ENCODE measurements around the gene SLAMF6. TPM values are rescaled to one million over a fixed set of nuclear protein-coding genes. Genes with fewer than 3 reads are reported as not detected.
A peak's percentile ranks its signal among the peaks of the same experiment; 100 is the strongest.

SLAMF6 gene
- total RNA-seq, 1 experiment from 2014 or later, result not detected

DNA sequence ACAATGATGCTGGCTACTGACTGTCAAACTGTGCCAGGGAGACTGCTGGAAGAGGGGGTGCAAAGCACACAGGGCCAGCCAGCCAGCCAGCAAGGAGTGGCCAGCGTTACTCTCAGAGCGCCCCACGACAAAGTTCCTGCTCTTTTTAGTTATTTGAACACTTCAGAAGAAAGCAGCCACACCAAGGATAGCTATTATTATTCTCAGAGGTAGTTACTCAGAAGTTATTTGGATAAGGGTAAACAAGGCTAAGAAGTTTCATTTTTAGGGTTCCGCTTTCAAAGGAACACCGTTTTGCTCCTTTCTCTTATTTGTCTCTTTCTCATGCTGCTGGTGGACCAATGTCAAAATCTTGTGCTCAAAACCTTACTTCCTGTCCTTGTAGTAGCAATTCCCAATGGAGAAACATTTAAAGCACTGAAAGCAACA is 62.8 kb downstream of the SLAMF6 start:
- Histone ChIP-seq H3K27me3 (replicated peaks) (no peaks in the 10 kb centered on the region), H3K36me3 (no peaks in the 10 kb centered on the region), H3K9me3 (replicated peaks) (no peaks in the 10 kb centered on the region), H3K4me1 (replicated peaks) (peaks cover 50% of the 10 kb centered on the region), H3K27ac (peak overlapping the region; percentile 92), H3K4me3 (no peak overlapping the region)
- DNase-seq (ENCODE audit: low read depth in 1 of 2, low spot score in 2 of 2), result no peak

DNA sequence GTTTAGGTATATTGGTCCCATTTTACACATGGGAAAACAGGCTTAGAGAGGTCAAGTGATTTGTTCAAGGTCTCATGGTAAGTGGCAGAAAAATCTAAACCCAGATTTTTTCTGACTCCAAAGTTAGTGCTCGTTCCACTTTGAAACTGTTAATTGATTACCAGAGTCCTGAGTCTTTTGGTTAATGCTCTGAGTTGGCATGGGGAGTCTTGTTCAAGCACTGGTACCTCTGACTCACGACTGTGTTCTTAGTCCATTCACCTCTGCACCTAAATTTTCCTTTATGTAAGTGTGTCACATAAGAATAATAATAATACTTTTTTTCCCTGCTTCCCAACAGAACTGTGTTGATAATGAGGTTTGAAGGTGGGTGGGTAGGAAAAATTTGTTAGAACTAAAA is 63.4 kb downstream of the SLAMF6 start:
- Histone ChIP-seq H3K4me1 (replicated peaks) (peaks cover 50% of the 10 kb centered on the region), H3K4me3 (no peak overlapping the region), H3K9me3 (replicated peaks) (no peaks in the 10 kb centered on the region), H3K36me3 (no peaks in the 10 kb centered on the region), H3K27ac (peak overlapping the region; percentile 92), H3K27me3 (replicated peaks) (no peaks in the 10 kb centered on the region)
- no peak for DNase-seq (ENCODE audit: low read depth in 1 of 2, low spot score in 2 of 2)

DNA sequence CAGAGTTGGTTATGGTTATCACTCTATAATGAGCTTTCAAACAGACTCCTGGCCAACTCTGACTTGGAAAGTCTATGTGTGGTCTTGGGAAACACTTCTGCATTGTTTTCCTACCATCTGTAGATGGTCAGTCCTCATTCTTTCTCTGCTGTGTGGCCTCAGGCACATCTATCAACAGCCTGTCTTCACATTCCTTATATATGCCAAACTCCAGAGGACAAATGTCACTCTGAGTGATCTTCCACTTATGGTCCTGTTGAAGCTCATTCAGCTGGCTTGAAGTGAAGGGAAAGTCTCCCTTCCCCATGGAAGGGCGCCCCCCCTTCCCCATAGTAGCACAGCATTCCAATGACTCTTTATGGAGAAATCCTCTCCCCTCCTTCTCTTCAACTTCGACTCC is 64.0 kb downstream of the SLAMF6 start:
- DNase-seq (ENCODE audit: low read depth in 1 of 2, low spot score in 2 of 2), result peak; percentile 77 to 96
- no peaks in the 10 kb centered on the region for H3K36me3 ChIP-seq
- no peaks in the 10 kb centered on the region for H3K9me3 ChIP-seq (replicated peaks)
- H3K4me3 ChIP-seq, result no peak overlapping the region
- no peaks in the 10 kb centered on the region for H3K27me3 ChIP-seq (replicated peaks)
- H3K27ac ChIP-seq, result peak overlapping the region; percentile 92
- H3K4me1 ChIP-seq (replicated peaks), result peaks cover 50% of the 10 kb centered on the region

DNA sequence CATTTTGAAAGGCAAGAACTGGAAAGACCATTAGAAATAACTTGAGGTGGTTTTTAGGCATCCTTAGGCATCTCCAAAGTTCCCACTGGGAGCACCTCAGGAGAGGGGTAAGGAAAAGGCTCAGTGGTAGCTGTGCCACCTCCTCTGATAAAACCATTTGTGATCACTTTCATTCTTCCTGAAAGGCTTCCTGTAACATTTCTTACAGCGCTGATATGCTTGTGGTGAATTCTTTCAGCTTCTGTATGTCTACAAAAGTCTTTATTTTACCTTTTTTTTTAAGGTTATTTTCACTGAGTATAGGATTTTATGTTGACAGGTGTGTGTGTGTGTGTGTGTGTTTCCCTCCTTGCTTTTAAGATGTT is 67.9 kb downstream of the SLAMF6 start:
- Histone ChIP-seq H3K36me3 (no peaks in the 10 kb centered on the region), H3K4me1 (replicated peaks) (peaks cover 35% of the 10 kb centered on the region), H3K27me3 (replicated peaks) (no peaks in the 10 kb centered on the region), H3K27ac (no peak overlapping the region), H3K9me3 (replicated peaks) (no peaks in the 10 kb centered on the region), H3K4me3 (no peak overlapping the region)
- no peak for DNase-seq (ENCODE audit: low read depth in 1 of 2, low spot score in 2 of 2)

DNA sequence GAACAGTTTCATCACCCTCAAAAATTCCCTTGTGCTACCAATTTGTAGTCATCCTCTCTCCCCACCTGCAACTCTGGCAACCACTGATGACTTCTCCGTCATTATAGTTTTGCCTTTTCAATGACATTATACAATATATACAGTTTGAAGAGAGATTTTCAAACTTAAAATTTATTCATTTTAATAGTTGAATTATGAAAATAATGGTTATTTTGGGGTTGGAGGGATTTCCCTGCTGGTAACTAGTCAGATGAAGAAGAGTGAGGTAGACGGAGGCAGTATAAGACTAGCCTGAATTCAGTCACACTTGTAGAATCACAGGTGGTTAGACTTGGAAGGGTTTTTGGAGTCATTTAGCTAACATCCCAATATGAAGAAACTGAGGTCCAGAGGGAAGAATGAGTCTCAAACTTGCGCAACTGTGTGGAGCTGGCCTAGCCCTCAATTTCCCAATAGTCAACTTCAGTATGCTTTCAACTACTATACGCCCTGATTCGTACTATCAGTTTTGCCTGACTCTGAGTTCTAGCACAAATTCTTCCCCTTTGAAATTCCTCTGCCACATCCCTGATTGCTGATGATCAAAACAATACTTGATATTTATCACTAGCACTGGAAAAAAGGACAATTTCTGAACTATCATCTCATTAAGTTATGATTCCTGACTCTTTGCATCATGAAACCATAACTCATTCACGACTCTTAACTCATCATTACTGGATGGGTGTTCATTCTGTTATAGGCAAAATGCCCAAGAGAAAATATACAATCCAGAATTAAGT is 68.5 kb downstream of the SLAMF6 start:
- no peaks in the 10 kb centered on the region for H3K27me3 ChIP-seq (replicated peaks)

DNA sequence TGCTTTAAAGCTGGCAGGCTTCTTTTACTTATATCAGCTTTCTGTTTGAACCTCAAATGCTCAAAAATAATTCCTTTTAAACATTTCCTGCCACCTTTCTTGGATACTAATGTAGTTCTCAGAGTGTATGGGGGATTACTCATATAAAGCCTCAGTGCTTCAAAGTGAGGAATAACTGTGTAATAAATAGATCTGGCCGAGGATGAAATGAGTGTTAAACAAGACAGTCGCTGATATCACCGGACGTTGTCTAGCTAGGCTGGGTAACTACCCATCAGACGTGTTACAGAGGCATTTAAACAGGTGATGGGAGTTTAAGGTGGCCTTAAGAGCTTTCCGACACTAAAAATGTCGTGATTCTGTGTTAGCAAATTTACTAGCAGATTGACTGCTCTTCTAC is 69.6 kb downstream of the SLAMF6 start:
- no peak overlapping the region for H3K27ac ChIP-seq
- H3K4me3 ChIP-seq, result no peak overlapping the region
- no peaks in the 10 kb centered on the region for H3K9me3 ChIP-seq (replicated peaks)
- no peaks in the 10 kb centered on the region for H3K36me3 ChIP-seq
- no peaks in the 10 kb centered on the region for H3K27me3 ChIP-seq (replicated peaks)
- H3K4me1 ChIP-seq (replicated peaks), result peaks cover 19% of the 10 kb centered on the region
- DNase-seq (ENCODE audit: low read depth in 1 of 2, low spot score in 2 of 2), result no peak

More for the DNA sequence above, 68.5 kb downstream of the SLAMF6 start:
- H3K4me3 ChIP-seq, result no peak overlapping the region
- no peak for DNase-seq (ENCODE audit: low read depth in 1 of 2, low spot score in 2 of 2)
- H3K9me3 ChIP-seq (replicated peaks), result no peaks in the 10 kb centered on the region
- H3K4me1 ChIP-seq (replicated peaks), result peaks cover 29% of the 10 kb centered on the region
- no peak overlapping the region for H3K27ac ChIP-seq
- no peaks in the 10 kb centered on the region for H3K36me3 ChIP-seq

DNA sequence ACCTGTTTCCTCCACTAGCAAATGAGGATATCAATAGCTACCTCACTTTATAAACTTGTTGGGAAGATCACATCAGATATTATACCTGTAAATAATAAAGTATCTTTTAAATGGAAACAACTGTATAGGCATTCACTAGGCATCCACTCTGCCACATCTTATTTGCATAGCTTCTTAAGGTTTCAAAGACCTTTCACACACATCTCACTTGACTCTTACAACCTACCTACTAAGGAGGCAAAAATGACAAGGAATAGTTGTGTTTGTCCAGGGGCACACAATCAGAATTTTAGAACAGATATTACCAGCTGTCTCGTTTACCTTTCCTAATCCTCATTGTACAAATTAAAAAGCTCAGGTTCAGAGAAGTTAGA is 71.2 kb downstream of the SLAMF6 start:
- Histone ChIP-seq H3K27me3 (replicated peaks) (no peaks in the 10 kb centered on the region), H3K4me1 (replicated peaks) (peaks cover 18% of the 10 kb centered on the region), H3K9me3 (replicated peaks) (no peaks in the 10 kb centered on the region), H3K27ac (no peak overlapping the region), H3K36me3 (no peaks in the 10 kb centered on the region), H3K4me3 (no peak overlapping the region)
- no peak for DNase-seq (ENCODE audit: low read depth in 1 of 2, low spot score in 2 of 2)

DNA sequence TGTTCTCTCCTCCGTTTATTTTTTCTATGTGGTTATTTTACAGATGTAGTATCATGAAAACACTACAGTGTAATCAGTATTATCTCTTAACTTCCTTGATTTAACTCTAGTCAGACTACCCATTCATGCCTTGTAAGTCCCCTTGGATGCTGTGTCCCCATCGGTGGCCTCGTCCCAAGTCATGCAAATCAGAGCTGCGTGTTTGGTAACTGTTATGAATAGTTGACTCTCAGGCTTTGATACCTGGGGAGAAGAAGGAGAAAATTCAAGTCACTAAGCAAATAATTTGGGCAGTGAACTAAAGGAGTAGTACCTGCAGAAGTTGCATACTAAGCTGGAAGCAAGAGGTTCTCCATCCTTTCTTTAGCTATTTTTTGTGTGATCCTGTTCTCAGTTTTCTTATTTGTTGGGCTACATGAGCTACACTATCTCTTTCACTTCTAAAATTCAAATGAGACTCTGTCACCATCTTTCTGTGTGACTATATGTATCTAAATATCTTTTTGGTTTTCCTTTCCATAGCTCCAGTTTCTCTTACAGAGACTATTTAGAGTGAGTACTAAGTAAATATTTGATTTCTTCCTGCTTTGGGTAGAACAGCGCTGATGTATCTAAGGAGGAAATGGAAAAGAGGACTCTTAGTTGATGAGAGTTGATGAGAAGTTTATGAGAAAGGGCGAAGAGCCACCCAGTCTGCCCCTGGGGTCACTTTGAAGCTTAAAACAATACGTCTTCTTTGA is 71.8 kb downstream of the SLAMF6 start:
- Histone ChIP-seq H3K4me3 (no peak overlapping the region), H3K27ac (no peak overlapping the region), H3K4me1 (replicated peaks) (peaks cover 22% of the 10 kb centered on the region), H3K36me3 (no peaks in the 10 kb centered on the region), H3K27me3 (replicated peaks) (no peaks in the 10 kb centered on the region), H3K9me3 (replicated peaks) (no peaks in the 10 kb centered on the region)
- no peak for DNase-seq (ENCODE audit: low read depth in 1 of 2, low spot score in 2 of 2)

DNA sequence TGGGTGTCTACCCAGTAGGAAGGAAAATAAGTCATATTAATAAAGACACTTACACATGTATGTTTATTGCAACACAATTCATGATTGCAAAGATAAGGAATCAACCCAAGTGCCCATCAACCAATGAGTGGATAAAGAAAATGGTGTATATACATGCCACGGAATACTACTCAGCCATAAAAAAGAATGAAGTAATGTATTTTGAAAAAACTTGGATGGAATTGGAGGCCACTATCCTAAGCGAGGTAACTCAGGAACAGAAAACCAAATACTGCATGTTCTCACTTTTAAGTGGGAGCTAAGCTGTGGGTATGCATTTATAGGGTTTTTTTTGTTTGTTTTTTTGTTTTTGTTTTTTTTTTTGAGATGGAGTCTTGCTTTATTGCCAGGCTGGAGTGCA is 73.6 kb downstream of the SLAMF6 start:
- Histone ChIP-seq H3K27me3 (replicated peaks) (no peaks in the 10 kb centered on the region), H3K9me3 (replicated peaks) (no peaks in the 10 kb centered on the region), H3K4me3 (no peak overlapping the region)

DNA sequence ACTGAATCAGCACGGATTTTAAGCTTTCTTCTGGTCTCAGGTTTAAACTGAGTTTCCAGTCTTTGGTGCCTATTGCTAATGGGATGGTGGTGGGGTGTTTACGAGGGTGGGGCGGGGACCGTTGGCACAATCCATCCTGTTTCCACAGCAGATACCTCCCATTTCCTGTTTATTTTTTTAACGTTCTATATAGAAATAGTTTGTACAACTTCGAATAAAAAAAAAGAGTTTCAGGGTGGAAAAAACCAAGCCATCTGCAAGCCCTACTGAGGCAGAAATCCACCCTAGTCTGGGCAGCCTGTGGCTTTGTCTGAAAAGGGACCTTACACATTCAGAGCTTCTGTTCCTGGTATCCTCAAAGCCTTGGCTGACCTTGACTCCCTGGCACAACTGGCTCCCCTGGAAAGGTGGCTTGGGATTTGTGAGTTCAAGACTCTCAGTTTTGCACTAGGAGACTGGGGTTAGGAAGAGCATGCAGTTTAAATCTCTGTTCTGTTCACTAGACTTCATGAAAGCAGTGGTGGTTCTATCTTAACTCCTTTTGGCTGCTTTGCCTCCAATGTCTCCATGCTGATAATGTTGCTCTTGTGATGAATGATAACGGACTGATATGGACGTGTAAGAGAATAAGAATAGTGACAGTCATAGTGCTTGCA is 76.0 kb downstream of the SLAMF6 start:
- no peak for DNase-seq (ENCODE audit: low read depth in 1 of 2, low spot score in 2 of 2)
- Histone ChIP-seq H3K36me3 (no peaks in the 10 kb centered on the region), H3K27ac (peak overlapping the region; percentile 9; the same call in 1 of the 2 replicates), H3K4me1 (replicated peaks) (peaks cover 29% of the 10 kb centered on the region), H3K27me3 (replicated peaks) (no peaks in the 10 kb centered on the region), H3K4me3 (no peak overlapping the region), H3K9me3 (replicated peaks) (no peaks in the 10 kb centered on the region)

More for the DNA sequence above, 73.6 kb downstream of the SLAMF6 start:
- Histone ChIP-seq H3K27ac (no peak overlapping the region), H3K4me1 (replicated peaks) (peaks cover 22% of the 10 kb centered on the region), H3K36me3 (no peaks in the 10 kb centered on the region)
- no peak for DNase-seq (ENCODE audit: low read depth in 1 of 2, low spot score in 2 of 2)

DNA sequence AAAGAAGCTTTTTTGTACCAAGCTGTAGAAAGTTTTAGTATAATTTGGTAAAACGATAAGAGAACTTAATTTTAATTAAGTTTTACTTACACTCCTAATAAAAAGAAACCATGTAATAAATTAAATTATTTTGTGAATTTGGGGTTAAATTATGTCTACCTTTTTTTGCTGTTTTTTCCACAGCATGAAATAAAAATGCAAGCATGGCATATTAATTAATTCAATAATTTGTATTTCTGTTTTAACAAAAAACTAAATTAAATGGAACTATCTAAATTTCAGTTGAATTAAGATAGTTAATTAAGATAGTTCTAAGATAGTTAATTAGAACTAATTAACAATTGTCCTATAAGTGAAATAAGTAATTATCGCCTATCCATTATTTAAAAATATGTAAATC is 83.3 kb downstream of the SLAMF6 start:
- H3K36me3 ChIP-seq, result no peaks in the 10 kb centered on the region
- H3K27me3 ChIP-seq (replicated peaks), result no peaks in the 10 kb centered on the region
- peaks cover 17% of the 10 kb centered on the region for H3K4me1 ChIP-seq (replicated peaks)
- H3K4me3 ChIP-seq, result no peak overlapping the region
- H3K9me3 ChIP-seq (replicated peaks), result no peaks in the 10 kb centered on the region
- no peak for DNase-seq (ENCODE audit: low read depth in 1 of 2, low spot score in 2 of 2)
- H3K27ac ChIP-seq, result no peak overlapping the region

DNA sequence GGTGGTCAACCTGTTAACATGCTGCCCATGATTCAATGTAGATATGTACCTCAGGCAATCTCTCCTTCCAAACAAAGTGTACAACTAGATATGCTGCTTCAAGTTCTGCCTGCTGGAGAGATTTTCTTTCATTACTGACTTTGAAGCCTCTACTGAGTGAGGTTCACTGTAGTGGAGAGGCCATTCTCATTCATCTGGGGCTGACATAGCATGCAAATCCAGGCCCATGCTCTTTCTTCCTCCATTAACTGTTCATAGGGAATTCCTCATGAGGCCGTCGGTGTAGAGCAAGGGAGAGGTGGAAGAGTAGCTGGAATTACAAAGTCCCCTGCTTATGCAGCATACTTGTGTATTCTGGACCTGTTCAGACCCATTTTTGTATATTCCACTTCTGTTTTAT is 84.1 kb downstream of the SLAMF6 start:
- Histone ChIP-seq H3K27me3 (replicated peaks) (no peaks in the 10 kb centered on the region), H3K4me3 (no peak overlapping the region), H3K4me1 (replicated peaks) (peaks cover 17% of the 10 kb centered on the region), H3K27ac (no peak overlapping the region), H3K9me3 (replicated peaks) (no peaks in the 10 kb centered on the region), H3K36me3 (no peaks in the 10 kb centered on the region)
- no peak for DNase-seq (ENCODE audit: low read depth in 1 of 2, low spot score in 2 of 2)

DNA sequence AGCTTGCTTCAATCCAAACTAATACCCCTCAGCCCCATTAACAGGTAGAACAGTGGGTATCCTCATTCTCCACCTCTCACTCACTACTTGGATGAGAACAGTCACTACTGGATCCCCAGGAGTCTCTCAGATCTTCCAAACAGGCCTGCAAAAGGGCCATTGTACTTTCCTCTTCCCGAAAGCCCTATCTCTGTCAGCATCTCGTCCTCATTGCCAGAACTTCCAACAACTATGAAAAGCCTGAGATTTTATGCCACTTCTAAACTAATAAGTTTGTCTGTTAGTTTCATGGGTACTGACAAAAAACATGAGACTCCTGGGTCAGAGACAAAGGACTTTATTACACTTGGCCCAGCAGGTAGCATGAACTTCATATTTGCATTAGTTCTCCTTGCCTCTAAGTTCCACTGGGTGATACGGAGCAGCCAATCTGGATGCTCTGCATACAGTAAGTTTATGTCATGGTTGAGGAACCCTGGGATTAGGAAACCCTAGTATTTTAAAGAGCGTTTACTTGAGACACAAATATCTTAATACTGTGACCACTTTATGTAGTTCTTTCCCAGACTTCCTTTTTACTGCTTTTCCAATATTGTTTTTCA is 84.6 kb downstream of the SLAMF6 start:
- H3K27ac ChIP-seq, result no peak overlapping the region
- no peaks in the 10 kb centered on the region for H3K9me3 ChIP-seq (replicated peaks)
- H3K27me3 ChIP-seq (replicated peaks), result no peaks in the 10 kb centered on the region
- peaks cover 16% of the 10 kb centered on the region for H3K4me1 ChIP-seq (replicated peaks)
- no peak for DNase-seq (ENCODE audit: low read depth in 1 of 2, low spot score in 2 of 2)
- H3K4me3 ChIP-seq, result no peak overlapping the region
- H3K36me3 ChIP-seq, result no peaks in the 10 kb centered on the region
